GM15510 (cell line): Measurements from ENCODE around the gene KLF2.

Experiments used
- POLR2A ChIP-seq: IDR thresholded peaks from 3 replicates; pipeline ENCODE4 v1.6.1; 2011; ENCODE audit warnings: borderline replicate concordance; ENCODE audit not compliant: insufficient read length; ENCODE audit errors: extremely low read depth

The KLF2 gene

GRCh38 chr19:16340654-16341053 lies 16.0 kb downstream of the KLF2 start:
- TF ChIP-seq POLR2A, result no peak

GRCh38 chr19:16342002-16342715 lies 17.5 kb downstream of the KLF2 start:
- TF ChIP-seq POLR2A, result no peak

GRCh38 chr19:16343156-16343555 lies 18.5 kb downstream of the KLF2 start:
- TF ChIP-seq POLR2A, result no peak

GRCh38 chr19:16345457-16345856 lies 20.8 kb downstream of the KLF2 start:
- TF ChIP-seq POLR2A, result no peak

- TF ChIP-seq POLR2A, result no peak
These were observed 23.1 kb downstream of the KLF2 start for GRCh38 chr19:16347706-16348105.

GRCh38 chr19:16349551-16350152 lies 25.0 kb downstream of the KLF2 start:
- no peak for TF ChIP-seq POLR2A

- TF ChIP-seq POLR2A, result no peak
These were observed 26.6 kb downstream of the KLF2 start for GRCh38 chr19:16351133-16351809.

GRCh38 chr19:16355293-16356043 lies 30.8 kb downstream of the KLF2 start:
- TF ChIP-seq POLR2A, result no peak

- no peak for TF ChIP-seq POLR2A
These were observed 33.8 kb downstream of the KLF2 start for GRCh38 chr19:16358456-16358855.

GRCh38 chr19:16359074-16359473 lies 34.4 kb downstream of the KLF2 start:
- no peak for TF ChIP-seq POLR2A

GRCh38 chr19:16359964-16360363 lies 35.3 kb downstream of the KLF2 start:
- no peak for TF ChIP-seq POLR2A

GRCh38 chr19:16360738-16361137 lies 36.1 kb downstream of the KLF2 start:
- TF ChIP-seq POLR2A, result no peak

GRCh38 chr19:16361254-16361653 lies 36.6 kb downstream of the KLF2 start:
- TF ChIP-seq POLR2A, result no peak

GRCh38 chr19:16361926-16362325 lies 37.3 kb downstream of the KLF2 start:
- TF ChIP-seq POLR2A, result no peak
